GM13976 (cell line): ENCODE data around the gene FAM120A.

Experiments
- DNase-seq: peaks from one replicate; pipeline ENCODE4 v3.0.0; 2012; ENCODE audit warnings: low spot score
- in situ Hi-C: fragments of 300-500 bp; cut with MboI; formaldehyde crosslinking; loops from one replicate; pipeline ENCODE4 v1.12.0; 2022; ENCODE audit warnings: low sequenced_read_pairs, mixed read lengths, inconsistent platforms; ENCODE audit not compliant: unreplicated experiment
- TF ChIP-seq, protein P1 (sequence below): IDR thresholded peaks from 2 replicates; pipeline ENCODE4 v1.5.1; 2012; ENCODE audit warnings: borderline replicate concordance, mild to moderate bottlenecking; ENCODE audit not compliant: insufficient read depth; ENCODE audit errors: extremely low read depth, missing control alignments, control extremely low read depth

FAM120A gene

DNA sequence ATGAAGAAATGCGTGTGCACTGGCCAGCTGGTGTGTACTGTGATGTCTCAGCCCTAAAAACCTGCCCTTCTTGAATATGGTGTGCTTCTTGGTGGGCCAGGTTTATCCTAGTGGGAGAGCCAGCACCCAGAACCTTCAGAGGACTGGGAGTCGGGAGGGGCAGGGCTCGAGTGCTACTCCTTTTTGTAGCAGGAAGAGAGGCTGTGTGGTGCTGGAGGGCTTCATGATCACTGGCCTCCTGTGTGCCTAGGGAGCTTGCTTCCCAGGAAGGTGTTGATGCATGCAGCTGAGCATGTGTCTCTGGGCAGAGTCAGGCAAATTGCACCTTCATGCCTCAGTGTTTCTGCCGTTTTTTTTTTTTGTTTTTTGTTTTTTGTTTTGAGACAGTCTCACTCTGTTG, 144.9 kb downstream of the FAM120A start:
- DNase-seq, result no peak
- TF ChIP-seq, protein P1, sequence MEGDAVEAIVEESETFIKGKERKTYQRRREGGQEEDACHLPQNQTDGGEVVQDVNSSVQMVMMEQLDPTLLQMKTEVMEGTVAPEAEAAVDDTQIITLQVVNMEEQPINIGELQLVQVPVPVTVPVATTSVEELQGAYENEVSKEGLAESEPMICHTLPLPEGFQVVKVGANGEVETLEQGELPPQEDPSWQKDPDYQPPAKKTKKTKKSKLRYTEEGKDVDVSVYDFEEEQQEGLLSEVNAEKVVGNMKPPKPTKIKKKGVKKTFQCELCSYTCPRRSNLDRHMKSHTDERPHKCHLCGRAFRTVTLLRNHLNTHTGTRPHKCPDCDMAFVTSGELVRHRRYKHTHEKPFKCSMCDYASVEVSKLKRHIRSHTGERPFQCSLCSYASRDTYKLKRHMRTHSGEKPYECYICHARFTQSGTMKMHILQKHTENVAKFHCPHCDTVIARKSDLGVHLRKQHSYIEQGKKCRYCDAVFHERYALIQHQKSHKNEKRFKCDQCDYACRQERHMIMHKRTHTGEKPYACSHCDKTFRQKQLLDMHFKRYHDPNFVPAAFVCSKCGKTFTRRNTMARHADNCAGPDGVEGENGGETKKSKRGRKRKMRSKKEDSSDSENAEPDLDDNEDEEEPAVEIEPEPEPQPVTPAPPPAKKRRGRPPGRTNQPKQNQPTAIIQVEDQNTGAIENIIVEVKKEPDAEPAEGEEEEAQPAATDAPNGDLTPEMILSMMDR, result no peak
- in situ Hi-C loops, result no loop called here

DNA sequence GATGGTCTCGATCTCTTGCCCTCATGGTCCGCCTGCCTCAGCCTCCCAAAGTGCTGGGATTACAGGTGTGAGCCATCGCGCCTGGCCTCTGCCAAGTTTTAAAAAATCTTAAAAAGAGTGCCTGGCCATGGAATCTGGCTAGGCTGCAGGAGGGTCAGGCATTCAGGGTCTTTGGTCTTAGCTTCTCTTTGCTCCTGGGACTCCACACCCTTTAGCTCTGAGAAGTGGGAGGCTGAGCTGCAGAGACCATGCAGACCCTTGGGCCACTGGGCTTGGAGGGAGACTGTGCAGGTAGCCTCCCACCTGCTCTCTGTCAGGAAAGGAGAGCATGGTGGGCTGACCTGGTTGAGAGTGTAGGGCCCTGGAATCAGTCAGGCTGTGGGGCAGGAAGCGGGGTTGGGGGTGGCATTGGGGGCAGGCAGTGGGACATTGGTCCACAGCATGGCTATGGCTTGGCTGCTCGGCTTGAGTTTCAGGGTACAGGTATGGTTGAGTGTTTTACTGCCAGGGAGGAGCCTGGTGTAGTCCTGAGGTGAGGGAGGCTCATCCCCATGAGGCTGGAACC, 145.7 kb downstream of the FAM120A start:
- TF ChIP-seq, protein P1, result no peak
- in situ Hi-C loops, result no loop called here
- no peak for DNase-seq

DNA sequence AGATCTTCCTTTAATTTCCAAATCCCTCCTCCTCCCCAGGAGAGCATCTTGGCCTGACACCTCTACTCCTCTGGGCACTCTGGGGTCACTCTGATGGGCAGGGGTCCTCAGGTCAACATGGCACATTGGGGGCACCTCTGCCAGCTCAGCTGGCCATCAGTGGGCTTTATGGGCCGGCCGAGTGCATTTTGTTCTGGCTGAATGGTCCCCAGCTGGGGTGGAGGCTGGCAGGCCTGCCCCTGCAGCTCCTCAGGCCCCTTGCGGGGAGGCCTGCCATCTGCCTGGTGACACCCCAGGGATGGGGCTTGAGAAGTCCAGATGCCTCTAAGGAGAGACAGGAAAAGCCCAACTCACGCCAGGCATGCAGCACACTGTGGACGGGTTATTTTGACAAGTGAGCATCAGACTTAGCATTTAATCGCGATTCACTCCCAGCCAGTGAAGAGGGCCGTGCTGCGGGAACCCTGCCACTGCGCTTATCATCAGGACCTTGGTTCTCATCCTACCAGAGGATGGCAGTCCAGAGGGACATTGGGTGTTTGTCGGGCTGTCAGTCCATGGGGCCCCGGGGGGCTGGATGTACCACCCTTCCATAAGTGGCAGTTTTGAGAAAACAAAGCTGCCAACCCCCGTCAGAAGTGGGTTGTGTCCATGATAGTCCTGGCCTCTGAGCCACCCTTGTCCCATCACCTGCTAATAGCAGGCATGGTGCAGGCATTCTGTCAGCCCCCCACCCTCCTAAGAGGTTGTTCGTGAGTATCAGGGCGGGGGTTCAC, 146.6 kb downstream of the FAM120A start:
- DNase-seq, result no peak
- TF ChIP-seq, protein P1, result no peak
- in situ Hi-C loops, result no loop called here

DNA sequence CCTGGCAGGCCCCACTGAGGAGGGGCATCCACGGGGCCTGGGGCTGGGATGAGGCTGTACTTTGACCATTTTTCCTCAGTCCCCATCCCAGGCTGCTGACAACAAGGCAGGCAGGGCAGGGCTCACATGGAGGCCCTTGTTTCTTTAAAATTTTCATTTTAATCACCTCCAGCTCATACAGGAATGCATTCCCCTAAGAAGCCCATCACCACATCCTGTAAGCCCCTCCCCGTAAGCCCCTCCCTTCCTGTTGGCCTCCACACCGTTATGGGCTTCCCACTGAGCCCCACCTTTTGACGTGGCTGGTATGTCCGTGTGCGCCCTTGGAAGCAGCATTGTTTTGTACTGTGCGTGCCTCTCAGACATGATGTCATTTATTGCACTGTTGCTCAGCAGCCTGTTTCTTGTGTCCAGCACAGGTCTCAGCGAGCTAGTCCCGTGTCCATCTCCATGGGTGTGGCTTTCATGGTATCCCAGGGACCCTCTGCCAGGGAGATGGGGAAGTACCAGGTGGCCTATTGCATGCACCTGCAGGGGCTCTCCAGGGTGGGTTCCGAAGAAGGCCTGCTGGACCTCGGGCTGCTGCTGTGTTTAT, 147.3 kb downstream of the FAM120A start:
- in situ Hi-C loops, result no loop called here
- DNase-seq, result no peak
- TF ChIP-seq, protein P1, result no peak

DNA sequence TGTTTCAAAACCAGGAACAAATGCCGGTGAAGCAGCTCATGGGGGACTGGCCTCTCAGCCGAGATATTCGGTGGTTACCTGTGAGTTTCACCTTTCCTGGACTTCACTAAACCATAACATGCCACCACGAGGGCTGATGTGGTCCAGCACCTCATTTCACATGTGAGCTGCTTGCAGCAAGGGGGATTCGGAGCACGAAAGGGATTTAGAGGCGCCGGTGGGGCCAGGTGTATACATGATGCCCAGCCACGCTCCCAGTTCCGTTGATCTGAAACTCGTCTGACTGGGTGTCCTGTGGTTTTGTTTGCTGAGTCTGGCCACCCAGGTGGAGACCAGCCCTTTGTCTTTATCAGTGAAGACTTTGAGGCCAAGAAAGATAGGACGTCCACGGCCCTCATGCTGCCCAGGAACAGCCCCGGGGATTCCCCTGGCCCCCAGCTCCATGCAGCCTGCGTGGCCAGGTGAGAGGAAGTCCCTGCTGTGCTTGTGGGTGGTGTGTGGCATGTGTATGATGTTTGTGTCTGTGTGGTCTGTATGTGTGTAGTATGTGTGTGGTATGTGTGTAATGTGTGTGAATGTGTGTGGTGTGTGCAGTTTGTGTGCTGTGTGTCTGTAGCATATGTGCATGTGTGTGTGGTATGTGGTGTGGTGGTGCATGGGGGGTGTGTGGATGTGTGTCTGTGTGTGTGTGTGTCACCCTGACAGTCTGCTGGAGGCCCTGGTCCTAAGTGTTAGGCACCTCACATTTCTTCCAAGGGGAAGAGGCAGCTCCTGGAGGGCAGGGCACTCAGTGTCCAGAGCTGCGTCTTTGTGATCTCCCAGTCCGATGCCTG, 148.3 kb downstream of the FAM120A start:
- in situ Hi-C loops, result no loop called here
- TF ChIP-seq, protein P1, result no peak
- no peak for DNase-seq

DNA sequence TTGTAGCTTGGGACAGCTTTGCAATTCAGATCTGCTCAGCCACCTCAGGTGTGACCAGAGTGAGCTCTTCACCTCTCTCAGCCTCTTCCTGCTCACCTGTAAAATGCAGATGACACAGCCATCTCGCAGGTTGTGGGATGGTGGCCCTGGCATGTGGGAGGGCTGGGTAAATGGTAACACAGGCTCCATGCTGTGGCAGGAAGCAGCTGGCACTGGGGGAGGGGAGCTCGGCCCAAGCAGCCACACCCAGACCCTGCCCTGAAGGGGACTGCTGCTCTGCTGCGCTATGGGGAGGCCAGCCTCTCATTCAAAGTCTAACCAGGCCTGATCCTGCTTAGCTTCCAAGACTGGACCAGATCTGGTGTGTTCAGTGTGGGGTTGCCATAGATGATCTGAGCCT, 149.0 kb downstream of the FAM120A start:
- in situ Hi-C loops, result no loop called here
- TF ChIP-seq, protein P1, result no peak

More for the DNA sequence above, 149.0 kb downstream of the FAM120A start:
- no peak for DNase-seq
